22Rv1 (cell line): ENCODE results near the gene PHLDA2.
A peak's percentile ranks its signal among the peaks of the same experiment; 100 is the strongest.

Experiments
- H3K27ac ChIP-seq: fragments of 450-650 bp; 2 replicates; pipeline ENCODE4 v1.5.1; 2017
- ZFX ChIP-seq: fragments of 450-650 bp; IDR thresholded peaks from 2 replicates; pipeline ENCODE4 v1.6.1; 2017; ENCODE audit warnings: antibody characterized with exemption, borderline replicate concordance
- TF ChIP-seq, protein P1 (sequence below): fragments of 450-650 bp; IDR thresholded peaks from 2 replicates; pipeline ENCODE4 v1.5.1; 2017; ENCODE audit warnings: mild to moderate bottlenecking

PHLDA2 gene

GRCh38 chr11:2933375-2934020 is 4.3 kb upstream of the PHLDA2 start:
- TF ChIP-seq, protein P1, sequence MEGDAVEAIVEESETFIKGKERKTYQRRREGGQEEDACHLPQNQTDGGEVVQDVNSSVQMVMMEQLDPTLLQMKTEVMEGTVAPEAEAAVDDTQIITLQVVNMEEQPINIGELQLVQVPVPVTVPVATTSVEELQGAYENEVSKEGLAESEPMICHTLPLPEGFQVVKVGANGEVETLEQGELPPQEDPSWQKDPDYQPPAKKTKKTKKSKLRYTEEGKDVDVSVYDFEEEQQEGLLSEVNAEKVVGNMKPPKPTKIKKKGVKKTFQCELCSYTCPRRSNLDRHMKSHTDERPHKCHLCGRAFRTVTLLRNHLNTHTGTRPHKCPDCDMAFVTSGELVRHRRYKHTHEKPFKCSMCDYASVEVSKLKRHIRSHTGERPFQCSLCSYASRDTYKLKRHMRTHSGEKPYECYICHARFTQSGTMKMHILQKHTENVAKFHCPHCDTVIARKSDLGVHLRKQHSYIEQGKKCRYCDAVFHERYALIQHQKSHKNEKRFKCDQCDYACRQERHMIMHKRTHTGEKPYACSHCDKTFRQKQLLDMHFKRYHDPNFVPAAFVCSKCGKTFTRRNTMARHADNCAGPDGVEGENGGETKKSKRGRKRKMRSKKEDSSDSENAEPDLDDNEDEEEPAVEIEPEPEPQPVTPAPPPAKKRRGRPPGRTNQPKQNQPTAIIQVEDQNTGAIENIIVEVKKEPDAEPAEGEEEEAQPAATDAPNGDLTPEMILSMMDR: no peak; the same call in 1 of the 2 replicates
- no peak for TF ChIP-seq ZFX
- H3K27ac ChIP-seq: peak overlapping the region; percentile 79

DNA sequence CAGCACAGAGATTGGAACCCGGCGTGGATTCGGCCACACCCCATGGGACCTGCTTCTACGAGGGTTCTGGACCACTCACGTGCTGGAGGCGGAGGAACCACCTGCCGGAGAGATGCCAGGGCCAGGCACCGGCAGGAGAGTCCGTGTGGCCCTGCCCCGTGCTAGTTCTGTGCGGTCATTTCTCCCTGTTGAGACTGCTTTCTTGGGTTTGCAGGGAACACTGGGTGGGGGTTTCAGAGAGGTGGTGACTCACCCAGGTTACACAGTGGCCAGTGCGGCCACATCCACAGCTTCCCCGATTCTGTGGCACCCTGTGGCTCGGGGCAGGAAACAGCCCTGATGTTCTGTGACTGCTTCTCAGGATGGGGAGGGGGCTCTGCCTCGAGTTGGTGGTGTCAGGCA is 3.6 kb upstream of the PHLDA2 start:
- no peak for TF ChIP-seq ZFX
- TF ChIP-seq, protein P1: no peak
- H3K27ac ChIP-seq: peak overlapping the region; percentile 79

GRCh38 chr11:2931771-2932738 is 2.8 kb upstream of the PHLDA2 start:
- H3K27ac ChIP-seq: peak overlapping the region; percentile 79

GRCh38 chr11:2931420-2931746 is 2.2 kb upstream of the PHLDA2 start:
- H3K27ac ChIP-seq: peak overlapping the region; percentile 79; the same call in 1 of the 2 replicates
- TF ChIP-seq, protein P1: no peak
- no peak for TF ChIP-seq ZFX

More at GRCh38 chr11:2931771-2932738, 2.8 kb upstream of the PHLDA2 start:
- TF ChIP-seq ZFX: no peak
- TF ChIP-seq, protein P1: no peak

GRCh38 chr11:2930704-2931419 is 1.6 kb upstream of the PHLDA2 start:
- peak overlapping the region; percentile 96 for H3K27ac ChIP-seq

DNA sequence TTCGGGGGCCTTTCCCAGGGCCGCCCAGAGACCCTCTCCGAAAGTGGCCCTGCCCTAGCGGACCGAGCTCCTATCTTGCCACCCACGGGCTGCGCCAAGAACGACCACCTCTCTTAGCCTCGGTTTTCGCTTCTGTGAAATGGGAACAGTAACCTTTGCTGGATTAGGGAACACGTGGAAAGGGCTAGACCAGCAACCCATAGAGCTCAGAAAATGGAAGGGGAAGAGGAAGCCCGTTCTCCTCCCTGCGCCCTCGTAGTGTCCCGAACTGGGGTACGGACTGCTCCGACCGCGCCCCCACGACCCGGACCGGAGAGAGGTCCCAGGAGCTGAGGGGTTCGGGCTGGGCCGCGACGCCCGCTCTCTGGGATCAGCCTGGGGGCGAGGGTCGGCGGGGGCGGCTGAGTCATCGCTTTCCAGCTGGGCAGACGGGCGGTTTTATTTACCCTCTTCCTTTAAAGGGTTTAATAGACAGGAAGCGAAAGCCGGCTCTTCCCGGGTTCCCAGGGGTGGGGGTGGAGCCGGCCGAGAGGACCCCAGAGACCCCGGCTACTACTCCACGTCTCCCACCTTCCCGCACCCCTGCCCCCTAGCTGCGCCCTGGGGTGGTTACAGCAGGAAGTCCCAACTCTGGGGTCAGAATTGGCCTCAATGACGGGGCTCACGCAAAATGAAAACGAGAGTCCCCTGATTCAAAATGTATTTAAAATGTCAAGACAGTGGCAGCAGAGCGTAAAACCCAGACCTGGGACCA is 907 bp upstream of the PHLDA2 start:
- peak overlapping the region; percentile 96 for H3K27ac ChIP-seq
- TF ChIP-seq, protein P1: no peak
- TF ChIP-seq ZFX: no peak

More at GRCh38 chr11:2930704-2931419, 1.6 kb upstream of the PHLDA2 start:
- TF ChIP-seq, protein P1: peak; percentile 98
- TF ChIP-seq ZFX: no peak
